IMR-90 (cell line): ENCODE data around the gene RAB5B. TPM values are rescaled to one million over a fixed set of nuclear protein-coding genes. Genes with fewer than 3 reads are reported as not detected.
A peak's percentile ranks its signal among the peaks of the same experiment; 100 is the strongest.

Experiments
- ATAC-seq: fragments of 200-7000 bp; cut with Tn5 transposase; 2 replicates; pipeline ENCODE4 v1.9.1; 2020; ENCODE audit warnings: low read depth, mild to moderate bottlenecking, moderate library complexity
- BruUV-seq: library from RNA; stranded (reverse); fragments of 400-500 nt; replicated peaks from 2 replicates; lab custom pipeline; 2021; lab: Mats Ljungman, UMichigan
- CTCF ChIA-PET: fragments of 300-600 bp; formaldehyde crosslinking; extraction: SDS; loops from one replicate; lab custom pipeline; 2021; ENCODE audit warnings: antibody characterized with exemption; lab: Yijun Ruan, JAX
- POLR2A ChIA-PET: fragments of 300-600 bp; sonication (Branson Sonifier 250); formaldehyde crosslinking; loops from one replicate; lab custom pipeline; 2022; ENCODE audit warnings: antibody characterized with exemption; ENCODE audit not compliant: unreplicated experiment; lab: Charles Lee
- DNase-seq: peaks from one replicate; pipeline ENCODE4 v3.0.0; 2013
- H2AFZ ChIP-seq: replicated peaks from 2 replicates; pipeline ENCODE3; 2013; ENCODE audit warnings: low read length, mild to moderate bottlenecking; ENCODE audit not compliant: poor library complexity
- H2AK5ac ChIP-seq: 2 replicates; pipeline ENCODE4 v1.6.1; 2013; ENCODE audit warnings: low read depth, low read length, inconsistent platforms
- H2AK9ac ChIP-seq: replicated peaks from 2 replicates; pipeline ENCODE3; 2013; ENCODE audit warnings: mild to moderate bottlenecking, low read depth, low read length, moderate library complexity; ENCODE audit not compliant: poor library complexity
- H2BK120ac ChIP-seq: 2 replicates; pipeline ENCODE4 v1.6.1; 2013; ENCODE audit warnings: low read depth, low read length, inconsistent platforms
- H2BK15ac ChIP-seq: 3 replicates; pipeline ENCODE4 v1.6.1; 2013; ENCODE audit warnings: low read depth, low read length, inconsistent platforms
- H2BK20ac ChIP-seq: 2 replicates; pipeline ENCODE4 v1.6.1; 2013; ENCODE audit warnings: low read depth, mild to moderate bottlenecking, inconsistent platforms, low read length, moderate library complexity
- H2BK5ac ChIP-seq: 2 replicates; pipeline ENCODE4 v1.6.1; 2013; ENCODE audit warnings: mild to moderate bottlenecking, low read depth, low read length, inconsistent platforms; ENCODE audit not compliant: poor library complexity, severe bottlenecking
- H3K14ac ChIP-seq: replicated peaks from 2 replicates; pipeline ENCODE4 v1.6.1; 2013; ENCODE audit warnings: low read depth, low read length, inconsistent platforms
- H3K18ac ChIP-seq: 2 replicates; pipeline ENCODE4 v1.6.1; 2013; ENCODE audit warnings: low read depth, low read length, control low read depth
- H3K23ac ChIP-seq: 2 replicates; pipeline ENCODE4 v1.6.1; 2013; ENCODE audit warnings: low read depth, low read length, inconsistent platforms
- H3K27ac ChIP-seq: 2 replicates; pipeline ENCODE4 v1.5.1; 2013; ENCODE audit warnings: mild to moderate bottlenecking, control low read depth, low read length; ENCODE audit not compliant: insufficient read depth
- H3K27me3 ChIP-seq: 2 replicates; pipeline ENCODE4 v1.6.1; 2013; ENCODE audit warnings: low read length; ENCODE audit not compliant: control insufficient read depth, insufficient read depth
- H3K36me3 ChIP-seq: 2 replicates; pipeline ENCODE4 v1.6.1; 2013; ENCODE audit warnings: low read length, mixed read lengths; ENCODE audit not compliant: control insufficient read depth, insufficient read depth
- H3K4ac ChIP-seq: 2 replicates; pipeline ENCODE4 v1.6.1; 2013; ENCODE audit warnings: low read depth, low read length, inconsistent platforms
- H3K4me1 ChIP-seq: 2 replicates; pipeline ENCODE4 v1.6.1; 2013; ENCODE audit warnings: low read length, mixed read lengths; ENCODE audit not compliant: control insufficient read depth, insufficient read depth
- H3K4me2 ChIP-seq: 2 replicates; pipeline ENCODE4 v1.6.1; 2013; ENCODE audit warnings: low read depth, mild to moderate bottlenecking, control low read depth, low read length, moderate library complexity
- H3K4me3 ChIP-seq: 2 replicates; pipeline ENCODE4 v1.5.1; 2013; ENCODE audit warnings: low read depth, mild to moderate bottlenecking, control low read depth, low read length, moderate library complexity; ENCODE audit not compliant: insufficient read depth
- H3K56ac ChIP-seq: 2 replicates; pipeline ENCODE4 v1.6.1; 2013; ENCODE audit warnings: low read length, inconsistent platforms; ENCODE audit not compliant: insufficient read depth; ENCODE audit errors: extremely low read depth
- H3K79me1 ChIP-seq, 2 experiments: 2 replicates each; pipeline ENCODE4 v1.6.1; 2013; ENCODE audit warnings: low read length in 2 of 2, inconsistent platforms in 1 of 2, low read depth in 1 of 2
- H3K9ac ChIP-seq: 2 replicates; pipeline ENCODE4 v1.6.1; 2013; ENCODE audit warnings: low read depth, low read length, control low read depth
- H3K9me1 ChIP-seq: 2 replicates; pipeline ENCODE4 v1.6.1; 2013; ENCODE audit warnings: low read length, inconsistent platforms; ENCODE audit not compliant: insufficient read depth
- H3K9me3 ChIP-seq: 2 replicates; pipeline ENCODE4 v1.6.1; 2013; ENCODE audit warnings: low read length; ENCODE audit not compliant: control insufficient read depth, insufficient read depth
- H4K20me1 ChIP-seq: 2 replicates; pipeline ENCODE4 v1.6.1; 2013; ENCODE audit warnings: low read length, inconsistent platforms; ENCODE audit not compliant: insufficient read depth
- H4K5ac ChIP-seq: 2 replicates; pipeline ENCODE4 v1.6.1; 2013; ENCODE audit warnings: mild to moderate bottlenecking, low read depth, low read length, control low read depth
- H4K8ac ChIP-seq, 2 experiments: 2 replicates each; pipeline ENCODE4 v1.6.1; 2013; ENCODE audit warnings: low read depth in 2 of 2, low read length in 2 of 2, control low read depth in 1 of 2, inconsistent platforms in 1 of 2
- H4K91ac ChIP-seq: 2 replicates; pipeline ENCODE4 v1.6.1; 2013; ENCODE audit warnings: low read depth, low read length, inconsistent platforms; ENCODE audit not compliant: insufficient read depth
- CEBPB ChIP-seq: IDR thresholded peaks from 2 replicates; pipeline ENCODE4 v1.6.1; 2012; ENCODE audit warnings: low read depth, low read length, improper control_type of control experiment
- FOS ChIP-seq: fragments of 150-350 bp; IDR thresholded peaks from 2 replicates; pipeline ENCODE4 v1.6.1; 2016; ENCODE audit warnings: low read depth, low read length
- MXI1 ChIP-seq: IDR thresholded peaks from 2 replicates; pipeline ENCODE4 v1.6.1; 2012; ENCODE audit warnings: low read depth, mild to moderate bottlenecking, low read length, moderate library complexity, borderline replicate concordance
- POLR2A ChIP-seq: IDR thresholded peaks from 2 replicates; pipeline ENCODE4 v1.6.1; 2012; ENCODE audit warnings: mild to moderate bottlenecking, low read depth, low read length
- RAD21 ChIP-seq: IDR thresholded peaks from 2 replicates; pipeline ENCODE4 v1.6.1; 2012; ENCODE audit warnings: low read length, improper control_type of control experiment
- RFX5 ChIP-seq: IDR thresholded peaks from 2 replicates; pipeline ENCODE4 v1.8.0; 2012; ENCODE audit warnings: low read depth, mild to moderate bottlenecking, low read length, moderate library complexity
- WGBS, 2 experiments: methylation state at CpG; one replicate each; pipeline versions ENCODE4 v1.1.5 to v1.1.7; 2013; ENCODE audit warnings: missing lambda C conversion rate in 2 of 2; ENCODE audit not compliant: insufficient read length in 1 of 2; ENCODE audit errors: extremely low coverage in 2 of 2; 5-methylcytosine and 5-hydroxymethylcytosine counted together
- dilution Hi-C: fragments of 300-500 bp; cut with HindIII; formaldehyde crosslinking; loops from one replicate; pipeline ENCODE4 v1.14.3; 2018; ENCODE audit warnings: low sequenced_read_pairs; ENCODE audit not compliant: unreplicated experiment
- in situ Hi-C: fragments of 300-500 bp; cut with MboI; formaldehyde crosslinking; loops from 3 replicates; pipeline ENCODE4 v1.14.3; 2019; ENCODE audit warnings: low sequenced_read_pairs, inconsistent platforms, mixed read lengths
- intact Hi-C: fragments of 100-400 bp; cut with micrococcal nuclease; formaldehyde crosslinking; loops from 2 replicates; pipeline ENCODE4 v1.10.0; 2022
- polyA plus RNA-seq, 3 experiments: library from polyadenylated mRNA; depleted of rRNA; stranded (reverse); fragments of >200 nt; gene quantifications; 2 replicates each; pipeline ENCODE4 v1.2.3, GENCODE V29; 2012; ENCODE audit warnings: low replicate concordance in 1 of 3
- total RNA-seq: library from RNA; depleted of rRNA; stranded (reverse); fragments of >200 nt; gene quantifications from 2 replicates; pipeline ENCODE4 v1.2.3, GENCODE V29; 2012
- TF ChIP-seq, protein P1 (sequence below): fragments of 150-350 bp; IDR thresholded peaks from 2 replicates; pipeline ENCODE4 v1.6.1; 2016; ENCODE audit warnings: low read depth, mild to moderate bottlenecking, low read length, moderate library complexity, borderline replicate concordance

The RAB5B gene
- total and polyA plus RNA-seq, 2 of the 4 experiments (the other 2 are of a cell fraction) = 56.5 to 99.2 TPM

DNA sequence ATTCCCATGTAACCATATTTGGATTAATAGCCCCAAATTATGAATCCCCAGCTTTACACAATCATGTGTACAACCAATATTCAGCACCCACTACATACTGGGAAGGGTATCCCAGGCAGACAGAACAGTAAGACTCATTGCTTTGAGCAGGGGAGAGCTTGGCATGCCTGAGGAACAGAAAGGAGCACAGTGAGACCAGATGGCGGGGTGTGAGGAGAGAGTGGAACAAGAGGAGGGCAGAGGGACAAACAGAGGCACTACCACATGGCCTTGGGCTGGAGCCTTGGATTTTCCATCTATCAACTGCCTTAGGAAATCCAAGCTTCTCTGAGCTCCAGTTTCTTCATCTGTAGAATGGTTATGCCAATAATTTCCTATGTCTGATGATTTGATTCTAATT lies 39.1 kb upstream of the RAB5B start:
- Histone ChIP-seq H2BK5ac (no peak overlapping the region), H3K4me3 (no peak overlapping the region), H3K9me3 (no peaks in the 10 kb centered on the region), H2BK15ac (no peak overlapping the region), H4K8ac (0 out of 4 replicates have a peak overlapping the region, but pooled peaks of 1 of the 2 experiments have one; percentile 9), H3K14ac (0 out of 2 replicates have a peak overlapping the region, but pooled peaks have one; percentile 13), H3K56ac (no peak overlapping the region), H2BK20ac (no peak overlapping the region), H3K27me3 (no peaks in the 10 kb centered on the region), H2BK120ac (no peak overlapping the region), H4K20me1 (no peaks in the 10 kb centered on the region), H3K9ac (no peak overlapping the region), H3K23ac (peak overlapping the region; percentile 67; the same call in 1 of the 2 replicates), H2AFZ (no peak overlapping the region), H4K91ac (peak overlapping the region; percentile 40; the same call in 1 of the 2 replicates), H3K18ac (no peak overlapping the region), H3K27ac (no peak overlapping the region), H3K9me1 (peaks cover 16% of the 10 kb centered on the region), H2AK5ac (peak overlapping the region; percentile 39; the same call in 1 of the 2 replicates), H3K79me1 (peaks cover 27 to 71% of the 10 kb centered on the region in 2 experiments), H4K5ac (no peak overlapping the region), H3K4me2 (no peak overlapping the region), H3K36me3 (peaks cover 15% of the 10 kb centered on the region), H3K4ac (peak overlapping the region; percentile 28; the same call in 1 of the 2 replicates), H3K4me1 (peaks cover 15% of the 10 kb centered on the region), H2AK9ac (no peak overlapping the region)
- ChIA-PET CTCF (interaction anchor here (1.0 kb wide), 1 partner anchor 196 kb away, joined by 4 read pairs; no protein-coding TSS in a partner anchor), POLR2A (no interaction called here)
- BruUV-seq = no TSS peak
- dilution Hi-C loops (no loop called here), in situ Hi-C loops (no loop called here), intact Hi-C loops (loop anchor here (5.0 kb wide), 2 partner anchors 117 to 192 kb away; partner anchors contain the start of genes GDF11, ORMDL2 and SARNP)
- TF ChIP-seq CEBPB (no peak), RFX5 (no peak), RAD21 (no peak), FOS (no peak), MXI1 (no peak), POLR2A (no peak)
- TF ChIP-seq, protein P1, sequence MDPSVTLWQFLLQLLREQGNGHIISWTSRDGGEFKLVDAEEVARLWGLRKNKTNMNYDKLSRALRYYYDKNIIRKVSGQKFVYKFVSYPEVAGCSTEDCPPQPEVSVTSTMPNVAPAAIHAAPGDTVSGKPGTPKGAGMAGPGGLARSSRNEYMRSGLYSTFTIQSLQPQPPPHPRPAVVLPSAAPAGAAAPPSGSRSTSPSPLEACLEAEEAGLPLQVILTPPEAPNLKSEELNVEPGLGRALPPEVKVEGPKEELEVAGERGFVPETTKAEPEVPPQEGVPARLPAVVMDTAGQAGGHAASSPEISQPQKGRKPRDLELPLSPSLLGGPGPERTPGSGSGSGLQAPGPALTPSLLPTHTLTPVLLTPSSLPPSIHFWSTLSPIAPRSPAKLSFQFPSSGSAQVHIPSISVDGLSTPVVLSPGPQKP = no peak
- no peak for ATAC-seq
- no CpG with 5 or more reads among the region's 1 CpG for WGBS, 2 experiments
- no peak for DNase-seq
